GM12891 (cell line): Measurements from ENCODE around the gene SYNJ1.
"Not testable (repeated sequence)": the region's sequence is repeated elsewhere in the genome, so short reads cannot be mapped to it uniquely, and the experiment has no call there.

Source experiments
- DNase-seq: peaks from one replicate; pipeline ENCODE4 v3.0.0; 2011; ENCODE audit warnings: low spot score; ENCODE audit not compliant: insufficient read length
- FAIRE-seq: peaks from 2 replicates; lab custom pipeline; 2011; peaks lifted over from hg19 to GRCh38; lab: Jason Lieb, UNC
- PAX5 ChIP-seq: IDR thresholded peaks from 2 replicates; pipeline ENCODE4 v1.6.1; 2011; ENCODE audit warnings: low read length, moderate library complexity, mild to moderate bottlenecking; ENCODE audit not compliant: insufficient read depth, severe bottlenecking
- POLR2A ChIP-seq: IDR thresholded peaks from 2 replicates; pipeline ENCODE4 v1.6.1; 2011; ENCODE audit warnings: low read depth, low read length, control low read depth
- POLR2AphosphoS5 ChIP-seq: IDR thresholded peaks from 2 replicates; pipeline ENCODE4 v1.6.1; 2011; ENCODE audit warnings: low read depth, low read length, control low read depth
- POU2F2 ChIP-seq: IDR thresholded peaks from 2 replicates; pipeline ENCODE4 v1.6.1; 2011; ENCODE audit warnings: low read depth, mild to moderate bottlenecking, control low read depth, low read length, moderate library complexity
- SPI1 ChIP-seq: IDR thresholded peaks from 2 replicates; pipeline ENCODE4 v1.6.1; 2011; ENCODE audit warnings: low read depth, low read length, control low read depth
- TAF1 ChIP-seq: IDR thresholded peaks from 2 replicates; pipeline ENCODE4 v1.6.1; 2011; ENCODE audit warnings: low read depth, low read length, control low read depth

Gene SYNJ1

GRCh38 chr21:32757804-32758203 lies 30.0 kb upstream of the SYNJ1 start:
- TF ChIP-seq PAX5 (no peak), POU2F2 (no peak), TAF1 (no peak), POLR2A (no peak), SPI1 (no peak), POLR2AphosphoS5 (no peak)
- peak; percentile 52 for FAIRE-seq
- no peak for DNase-seq

GRCh38 chr21:32756096-32756495 lies 28.3 kb upstream of the SYNJ1 start:
- TF ChIP-seq SPI1 (no peak), POLR2AphosphoS5 (no peak), PAX5 (no peak), TAF1 (no peak), POLR2A (no peak), POU2F2 (no peak)
- FAIRE-seq (no peak), DNase-seq (no peak)

- TF ChIP-seq TAF1 (no peak), POU2F2 (no peak), POLR2AphosphoS5 (no peak), PAX5 (no peak), POLR2A (no peak), SPI1 (no peak)
- DNase-seq (no peak), FAIRE-seq (no peak)
These were observed 26.2 kb upstream of the SYNJ1 start for GRCh38 chr21:32753818-32754585.

- FAIRE-seq: no peak
- no peak for TF ChIP-seq TAF1
- no peak for TF ChIP-seq PAX5
- TF ChIP-seq SPI1: no peak
- TF ChIP-seq POU2F2: no peak
- no peak for TF ChIP-seq POLR2A
- TF ChIP-seq POLR2AphosphoS5: no peak
- DNase-seq: no peak
These were observed 22.6 kb upstream of the SYNJ1 start for GRCh38 chr21:32750405-32750804.

GRCh38 chr21:32749662-32750061 lies 21.8 kb upstream of the SYNJ1 start:
- FAIRE-seq (no peak), DNase-seq (no peak)
- TF ChIP-seq SPI1 (no peak), PAX5 (no peak)

- FAIRE-seq (no peak), DNase-seq (no peak)
- TF ChIP-seq POLR2AphosphoS5: no peak
- TF ChIP-seq TAF1: no peak
These were observed 20.7 kb upstream of the SYNJ1 start for GRCh38 chr21:32748529-32748928.

- TF ChIP-seq TAF1: no peak
- no peak for TF ChIP-seq POLR2A
- TF ChIP-seq POLR2AphosphoS5: no peak
- TF ChIP-seq SPI1: no peak
- TF ChIP-seq PAX5: no peak
- TF ChIP-seq POU2F2: no peak
- DNase-seq: no peak
- no peak for FAIRE-seq
These were observed 19.6 kb upstream of the SYNJ1 start for GRCh38 chr21:32747396-32747795.

GRCh38 chr21:32746711-32747110 lies 18.9 kb upstream of the SYNJ1 start:
- not testable (repeated sequence) for DNase-seq, FAIRE-seq

GRCh38 chr21:32742396-32742795 lies 14.6 kb upstream of the SYNJ1 start:
- FAIRE-seq (peak; percentile 41), DNase-seq (no peak)
- TF ChIP-seq SPI1 (no peak), POLR2AphosphoS5 (no peak), POLR2A (no peak), TAF1 (no peak), POU2F2 (no peak), PAX5 (no peak)

- FAIRE-seq: no peak
- TF ChIP-seq POLR2AphosphoS5: no peak
- TF ChIP-seq POLR2A: no peak
- no peak for TF ChIP-seq SPI1
- no peak for TF ChIP-seq PAX5
- TF ChIP-seq POU2F2: no peak
- TF ChIP-seq TAF1: no peak
These were observed 13.5 kb upstream of the SYNJ1 start for GRCh38 chr21:32741336-32741735.

More at GRCh38 chr21:32741336-32741735, 13.5 kb upstream of the SYNJ1 start:
- no peak for DNase-seq
